K562 (cell line): Measurements from ENCODE around the gene GRAMD4. TPM values are rescaled to one million over a fixed set of nuclear protein-coding genes. Genes with fewer than 3 reads are reported as not detected.
A peak's percentile ranks its signal among the peaks of the same experiment; 100 is the strongest.

ENCODE experiments used
- ATAC-seq: fragments of 200-7000 bp; cut with Tn5 transposase; 3 replicates; pipeline ENCODE4 v1.9.1; 2020; ENCODE audit warnings: moderate library complexity
- BruUV-seq: library from RNA; stranded (reverse); fragments of 400-500 nt; replicated peaks from 2 replicates; lab custom pipeline; 2021; lab: Mats Ljungman, UMichigan
- CTCF ChIA-PET: fragments of 300-600 bp; formaldehyde crosslinking; extraction: SDS; loops from one replicate; lab custom pipeline; 2021; ENCODE audit warnings: low intra/inter-chr PET ratio; lab: Yijun Ruan, JAX
- POLR2A ChIA-PET: fragments of 300-600, 350-650 bp; sonication (Branson Sonifier 250); formaldehyde crosslinking; extraction: SDS; loops from one replicate; lab custom pipeline; 2021; ENCODE audit warnings: antibody characterized with exemption, inconsistent platforms; lab: Yijun Ruan, JAX
- DNase-seq, 4 experiments: peaks; one replicate each; pipeline versions ENCODE4 v3.0.0 to v3.0.0-alpha.2; 2011 to 2018; ENCODE audit warnings: low spot score in 3 of 4, mixed read lengths in 3 of 4; ENCODE audit errors: extremely low read depth in 1 of 4
- FAIRE-seq: peaks from 2 replicates; lab custom pipeline; 2011; peaks lifted over from hg19 to GRCh38; lab: Jason Lieb, UNC
- H2AFZ ChIP-seq: 2 replicates; pipeline ENCODE4 v1.6.0; 2011; ENCODE audit warnings: low read depth, low read length, control low read depth, inconsistent platforms
- H3K27ac ChIP-seq: fragments of 200-600 bp; 3 replicates; pipeline ENCODE4 v1.8.0; 2011; ENCODE audit warnings: low read depth, mild to moderate bottlenecking, control low read depth, inconsistent platforms, low read length, moderate library complexity, mixed read lengths; ENCODE audit errors: extremely low read depth
- H3K27me3 ChIP-seq, 2 experiments: fragments of 300-600 bp in 1 of 2; 2 replicates in 1 of 2; 3 replicates in 1 of 2; pipeline versions ENCODE4 v1.6.0 to v1.8.0; 2011; ENCODE audit warnings: inconsistent platforms in 2 of 2, low read length in 2 of 2, mild to moderate bottlenecking in 1 of 2, mixed read lengths in 1 of 2, moderate library complexity in 1 of 2; ENCODE audit not compliant: control insufficient read depth in 2 of 2, insufficient read depth in 2 of 2
- H3K36me3 ChIP-seq: fragments of 300-600 bp; 3 replicates; pipeline ENCODE4 v1.8.0; 2011; ENCODE audit warnings: mild to moderate bottlenecking, low read length, inconsistent platforms; ENCODE audit not compliant: control insufficient read depth, insufficient read depth
- H3K4me1 ChIP-seq, 2 experiments: fragments of 200-600 bp in 1 of 2; replicated peaks in 1 of 2; 2 replicates in 1 of 2; 3 replicates in 1 of 2; pipeline versions ENCODE4 v1.5.1 to v1.8.0; 2011; ENCODE audit warnings: inconsistent platforms in 2 of 2, low read length in 2 of 2, mild to moderate bottlenecking in 1 of 2, mixed read lengths in 1 of 2, moderate library complexity in 1 of 2; ENCODE audit not compliant: control insufficient read depth in 2 of 2, insufficient read depth in 2 of 2
- H3K4me2 ChIP-seq: 2 replicates; pipeline ENCODE4 v1.6.1; 2011; ENCODE audit warnings: low read length, control low read depth, inconsistent platforms, mixed read lengths; ENCODE audit not compliant: insufficient read depth
- H3K4me3 ChIP-seq: fragments of 200-600 bp; sonication (generic), shearing (Covaris generic); 2 replicates; pipeline ENCODE4 v1.5.1; 2016; ENCODE audit warnings: control low read depth, inconsistent platforms
- H3K79me2 ChIP-seq: fragments of 200-600 bp; 3 replicates; pipeline ENCODE4 v1.8.0; 2011; ENCODE audit warnings: low read length, inconsistent platforms; ENCODE audit not compliant: control insufficient read depth, insufficient read depth
- H3K9ac ChIP-seq, 2 experiments: 2 replicates each; pipeline versions ENCODE4 v1.6.0 to v1.6.1; 2011; ENCODE audit warnings: low read depth in 2 of 2, low read length in 2 of 2, control low read depth in 1 of 2, inconsistent platforms in 1 of 2, mild to moderate bottlenecking in 1 of 2, mixed read lengths in 1 of 2; ENCODE audit not compliant: insufficient read depth in 1 of 2
- H3K9me1 ChIP-seq: one replicate; pipeline ENCODE4 v1.6.0; 2011; ENCODE audit warnings: inconsistent platforms, mild to moderate bottlenecking, low read length, moderate library complexity; ENCODE audit not compliant: control insufficient read depth, insufficient read depth
- H3K9me3 ChIP-seq: replicated peaks from 2 replicates; pipeline ENCODE4 v1.5.1; 2011; ENCODE audit warnings: low read depth, low read length, inconsistent platforms; ENCODE audit not compliant: control insufficient read depth, insufficient read depth
- H4K20me1 ChIP-seq: replicated peaks from 2 replicates; pipeline ENCODE4 v1.6.1; 2011; ENCODE audit warnings: low read length, inconsistent platforms, mixed read lengths; ENCODE audit not compliant: control insufficient read depth, insufficient read depth
- ASH1L ChIP-seq: fragments of 450-650 bp; IDR thresholded peaks from 2 replicates; pipeline ENCODE4 v1.6.1; 2018; ENCODE audit warnings: borderline replicate concordance, mild to moderate bottlenecking, low read depth; ENCODE audit not compliant: partially characterized antibody
- MTA2 ChIP-seq: fragments of 450-650 bp; IDR thresholded peaks from 2 replicates; pipeline ENCODE4 v1.6.1; 2016; ENCODE audit warnings: low read depth
- NR2C1 ChIP-seq, 2 experiments: fragments of 450-650 bp; IDR thresholded peaks; 2 replicates each; pipeline ENCODE4 v1.6.1; 2017; ENCODE audit warnings: mild to moderate bottlenecking in 2 of 2, antibody characterized with exemption in 1 of 2, inconsistent platforms in 1 of 2, missing compliant biosample characterization in 1 of 2, missing genetic modification characterization in 1 of 2
- PCBP2 ChIP-seq: fragments of 200-400 bp; formaldehyde crosslinking; IDR thresholded peaks from 2 replicates; pipeline ENCODE4 v1.6.1; 2018; ENCODE audit warnings: low read length, low read depth, mild to moderate bottlenecking, moderate library complexity; ENCODE audit not compliant: poor library complexity, severe bottlenecking
- PHF20 ChIP-seq: fragments of 450-650 bp; IDR thresholded peaks from 2 replicates; pipeline ENCODE4 v1.6.1; 2018; ENCODE audit not compliant: partially characterized antibody
- POLR2G ChIP-seq: fragments of 200-400 bp; formaldehyde crosslinking; IDR thresholded peaks from 2 replicates; pipeline ENCODE4 v1.6.1; 2017; ENCODE audit warnings: low read depth, mild to moderate bottlenecking, antibody characterized with exemption, low read length, moderate library complexity
- SMARCA4 ChIP-seq: fragments of 450-650 bp; IDR thresholded peaks from 2 replicates; pipeline ENCODE4 v1.6.1; 2016
- TCFL5 ChIP-seq: fragments of 250-450 bp; sonication (Bioruptor Pico); conservative IDR thresholded peaks from 2 replicates; pipeline ENCODE4 v1.6.1; 2021; ENCODE audit warnings: mild to moderate bottlenecking, moderate library complexity, matching md5 sums
- ZNF12 ChIP-seq: sonication (generic); formaldehyde crosslinking; IDR thresholded peaks from 2 replicates; pipeline ENCODE4 v1.4.0; 2020; ENCODE audit warnings: mild to moderate bottlenecking, missing genetic modification reagents
- ZNF184 ChIP-seq: sonication (generic); formaldehyde crosslinking; IDR thresholded peaks from 2 replicates; pipeline ENCODE4 v1.5.0; 2020; ENCODE audit warnings: missing genetic modification reagents
- WGBS: fragments of 100-300 bp; shearing (Covaris generic); methylation state at CpG from one replicate; pipeline ENCODE4 v1.1.6; 2016; ENCODE audit warnings: low coverage, mixed read lengths; ENCODE audit not compliant: insufficient coverage; ENCODE audit errors: missing lambda C conversion rate; 5-methylcytosine and 5-hydroxymethylcytosine counted together
- in situ Hi-C: fragments of 300-500 bp; cut with MboI; formaldehyde crosslinking; loops from 4 replicates; pipeline ENCODE4 v1.15.0; 2018; ENCODE audit warnings: inconsistent platforms, mixed read lengths
- intact Hi-C: fragments of 100-400 bp; cut with micrococcal nuclease; formaldehyde crosslinking; loops from 2 replicates; pipeline ENCODE4 v1.14.2; 2022
- polyA plus RNA-seq, 8 experiments: library from polyadenylated mRNA; depleted of rRNA in 4 of 8; stranded (reverse) in 5 of 8; unstranded in 3 of 8; fragments of >200 nt; fragmentation: Nextera tagmentation in 2 of 8; fragmentation: Illumina TruSeq in 1 of 8; extraction: Ambion mirVana in 2 of 8; extraction: Trizol in 1 of 8; gene quantifications; 2 replicates each; pipeline versions ENCODE4 v1.2.1 to v1.2.3, GENCODE V29; 2011 to 2014; ENCODE audit warnings: inconsistent platforms in 1 of 8, missing spikeins in 1 of 8
- total RNA-seq, 7 experiments: library from RNA; depleted of rRNA in 6 of 7; stranded (reverse); fragments of >200 nt in 6 of 7; fragmentation: Illumina TruSeq in 2 of 7; extraction: Trizol in 2 of 7; gene quantifications; 2 replicates each; pipeline versions ENCODE4 v1.2.1 to v1.2.3, GENCODE V29; 2011 to 2021; ENCODE audit warnings: low replicate concordance in 1 of 7
- TF ChIP-seq, protein P1 (sequence below), 2 experiments: fragments of 450-650 bp; conservative IDR thresholded peaks; 2 replicates each; pipeline ENCODE4 v1.6.1; 2017; ENCODE audit warnings: mild to moderate bottlenecking in 2 of 2, moderate library complexity in 2 of 2

GRAMD4 gene
- total and polyA plus RNA-seq, 9 of the 15 experiments (the other 6 are each of a cell fraction or from before 2014, with no cell fraction given) = 0.18 to 44.8 (median 18.6) TPM

DNA sequence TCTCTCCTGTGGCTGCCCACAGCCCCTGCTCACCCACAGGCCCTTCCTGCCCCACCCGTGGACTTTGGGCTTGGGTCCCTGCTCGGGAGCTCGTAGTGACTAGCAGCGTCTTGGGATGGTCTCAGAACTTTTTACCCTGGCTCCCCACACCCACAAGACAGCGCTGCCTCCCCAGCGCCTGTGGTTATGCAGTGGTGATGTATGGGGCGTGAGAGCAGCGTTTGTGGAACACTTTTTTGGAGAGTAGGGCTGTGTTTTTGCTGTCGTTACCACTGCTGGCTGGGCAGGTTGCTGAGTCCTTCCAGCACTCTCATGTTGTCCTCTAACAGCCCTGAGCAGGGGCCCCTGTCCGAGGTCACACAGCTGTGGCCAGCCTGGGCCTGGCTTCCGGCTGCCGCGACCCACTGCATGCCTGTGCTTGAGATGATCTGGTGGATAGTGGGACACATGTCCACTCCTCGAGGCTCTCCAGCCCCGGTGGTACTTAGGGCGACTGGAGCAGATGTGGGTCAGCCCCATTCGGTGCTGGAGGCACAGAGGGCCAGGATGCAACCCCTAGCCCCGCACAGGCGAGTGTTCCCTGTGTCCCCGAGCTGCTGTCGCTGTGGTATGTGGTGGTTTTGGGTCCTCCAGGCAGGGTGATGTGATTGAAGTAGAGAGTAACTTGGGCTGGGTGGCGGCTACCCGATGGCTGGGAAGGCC, 7.1 kb upstream of the GRAMD4 start:
- H3K4me3 ChIP-seq = no peak overlapping the region
- in situ Hi-C loops (no loop called here), intact Hi-C loops (no loop called here)
- ChIA-PET CTCF (no interaction called here), POLR2A (interaction anchor here (0.7 kb wide), 1 partner anchor 85 kb away, joined by 3 read pairs; no protein-coding TSS in a partner anchor)
- no peak overlapping the region for H2AFZ ChIP-seq
- WGBS = 77% methylated on average over 15 of the region's 23 CpGs
- FAIRE-seq = no peak
- peaks cover 0 to 39% of the 10 kb centered on the region in 2 experiments; a peak in 3 of 5 replicates for H3K4me1 ChIP-seq
- H3K27ac ChIP-seq = no peak overlapping the region
- DNase-seq = no peak
- BruUV-seq = no TSS peak
- TF ChIP-seq SMARCA4 (no peak), POLR2G (0 out of 2 replicates have a peak, but pooled peaks have one; percentile 13), PCBP2 (no peak)
- no peak overlapping the region for H3K4me2 ChIP-seq
- no peaks in the 10 kb centered on the region for H3K9me1 ChIP-seq
- H3K79me2 ChIP-seq = peaks cover 70% of the 10 kb centered on the region
- no peaks in the 10 kb centered on the region for H3K27me3 ChIP-seq
- no peak; the same call in 1 of the 3 replicates for ATAC-seq
- H3K9ac ChIP-seq = peak overlapping the region in 1 of 2 experiments; percentile 83; a peak in 2 of 4 replicates
- no peaks in the 10 kb centered on the region; the same call in 2 of the 3 replicates for H3K36me3 ChIP-seq
- H4K20me1 ChIP-seq = no peaks in the 10 kb centered on the region
- H3K9me3 ChIP-seq = peaks cover 1% of the 10 kb centered on the region; the same call in 1 of the 2 replicates

- 95% methylated on average over 10 of the region's 13 CpGs for WGBS
- H3K27ac ChIP-seq = no peak overlapping the region
- no peak overlapping the region for H2AFZ ChIP-seq
- TF ChIP-seq NR2C1 (IDR thresholded peaks at IDR 0.05) (no peak), NR2C1 (tag; IDR thresholded peaks at IDR 0.05) (no peak), MTA2 (no peak), ZNF12 (CRISPR knock-in tag) (no peak), PHF20 (no peak), ZNF184 (no peak), ASH1L (no peak), TCFL5 (no peak)
- TF ChIP-seq, protein P1, sequence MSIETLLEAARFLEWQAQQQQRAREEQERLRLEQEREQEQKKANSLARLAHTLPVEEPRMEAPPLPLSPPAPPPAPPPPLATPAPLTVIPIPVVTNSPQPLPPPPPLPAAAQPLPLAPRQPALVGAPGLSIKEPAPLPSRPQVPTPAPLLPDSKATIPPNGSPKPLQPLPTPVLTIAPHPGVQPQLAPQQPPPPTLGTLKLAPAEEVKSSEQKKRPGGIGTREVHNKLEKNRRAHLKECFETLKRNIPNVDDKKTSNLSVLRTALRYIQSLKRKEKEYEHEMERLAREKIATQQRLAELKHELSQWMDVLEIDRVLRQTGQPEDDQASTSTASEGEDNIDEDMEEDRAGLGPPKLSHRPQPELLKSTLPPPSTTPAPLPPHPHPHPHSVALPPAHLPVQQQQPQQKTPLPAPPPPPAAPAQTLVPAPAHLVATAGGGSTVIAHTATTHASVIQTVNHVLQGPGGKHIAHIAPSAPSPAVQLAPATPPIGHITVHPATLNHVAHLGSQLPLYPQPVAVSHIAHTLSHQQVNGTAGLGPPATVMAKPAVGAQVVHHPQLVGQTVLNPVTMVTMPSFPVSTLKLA (conservative IDR thresholded peaks at IDR 0.05) = no peak
Observed at GRCh38 chr22:46613606-46614021, 6.6 kb upstream of the GRAMD4 start.

More at GRCh38 chr22:46613606-46614021, 6.6 kb upstream of the GRAMD4 start:
- no peaks in the 10 kb centered on the region for H4K20me1 ChIP-seq
- FAIRE-seq (no peak), ATAC-seq (no peak), DNase-seq (no peak)
- POLR2A ChIA-PET = no interaction called here
- CTCF ChIA-PET = no interaction called here
- H3K9me3 ChIP-seq = peaks cover 1% of the 10 kb centered on the region; the same call in 1 of the 2 replicates
- BruUV-seq = no TSS peak
- H3K27me3 ChIP-seq = no peaks in the 10 kb centered on the region
- no peak overlapping the region for H3K4me2 ChIP-seq
- in situ Hi-C loops = no loop called here
- H3K4me1 ChIP-seq = peaks cover 0 to 44% of the 10 kb centered on the region in 2 experiments; a peak in 3 of 5 replicates
- H3K9ac ChIP-seq = 0 out of 4 replicates have a peak overlapping the region, but pooled peaks of 1 of the 2 experiments have one; percentile 20
- no peaks in the 10 kb centered on the region for H3K36me3 ChIP-seq
- H3K9me1 ChIP-seq = no peaks in the 10 kb centered on the region
- H3K4me3 ChIP-seq = no peak overlapping the region
- intact Hi-C loops = no loop called here
- H3K79me2 ChIP-seq = peaks cover 70% of the 10 kb centered on the region
